ENCODE measurements around the gene NRBF2. TPM values are rescaled to one million over a fixed set of nuclear protein-coding genes. Genes with fewer than 3 reads are reported as not detected.
A peak's percentile ranks its signal among the peaks of the same experiment; 100 is the strongest.

Gene NRBF2
- total RNA-seq, 2 experiments from 2014 or later: 25.3 to 25.6 TPM

DNA sequence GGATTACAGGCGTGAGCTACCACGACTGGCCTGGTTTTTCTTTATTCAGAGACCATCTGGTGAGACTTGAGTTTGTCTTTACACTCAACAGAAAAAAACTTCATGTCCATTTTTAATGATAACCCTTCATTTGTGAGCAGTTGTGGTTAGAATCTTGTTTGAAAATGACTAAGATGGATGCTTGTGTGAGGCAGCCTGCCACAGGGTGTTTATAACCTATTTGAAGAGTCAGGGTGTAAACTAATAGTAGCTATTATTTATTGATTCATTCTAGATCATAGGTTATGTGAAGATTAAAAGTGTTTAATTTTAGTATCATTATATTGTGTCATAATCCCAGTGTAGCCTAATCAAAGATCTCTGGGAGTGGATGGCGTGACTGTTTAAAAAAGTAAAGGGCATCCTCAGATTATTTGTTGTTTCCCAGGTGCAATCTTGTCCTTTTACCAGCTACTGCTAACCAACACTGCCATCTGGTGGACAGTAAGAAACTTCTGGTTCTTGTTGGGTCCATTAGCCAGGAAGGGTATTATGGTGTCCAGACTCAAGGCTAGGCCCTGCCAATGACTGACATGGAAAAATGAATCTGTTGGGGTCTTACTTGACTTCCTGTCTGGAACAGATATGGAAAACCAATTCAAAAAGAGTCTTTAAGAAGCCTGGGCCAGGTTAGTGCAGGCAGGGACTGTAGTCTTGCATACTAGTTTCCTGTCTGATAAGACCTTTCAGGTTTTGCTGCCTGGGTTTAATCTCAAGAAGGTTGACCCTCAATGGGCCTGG lies 24.9 kb downstream of the NRBF2 start:
- DNase-seq (peak in 11 of 14 experiments; percentile 10 to 89 (median 36)), ATAC-seq (ENCODE audit: poor library complexity) (peak; percentile 75)
- Histone ChIP-seq H3K27me3 (ENCODE audit: control insufficient read depth in 1 of 2, insufficient read depth in 2 of 2, low read length in 2 of 2) (no peaks in the 10 kb centered on the region), H3K36me3 (ENCODE audit: insufficient read depth, low read length) (peaks cover 17% of the 10 kb centered on the region), H3K27ac (ENCODE audit: low read depth in 1 of 2, low read length in 2 of 2) (no peak overlapping the region), H3K9me3 (ENCODE audit: control insufficient read depth in 1 of 2, insufficient read depth in 1 of 2, low read length in 2 of 2) (no peaks in the 10 kb centered on the region), H3K4me1 (ENCODE audit: insufficient read depth, low read length) (no peaks in the 10 kb centered on the region), H3K4me3 (ENCODE audit: low read length) (no peak overlapping the region)
- intact Hi-C loops (cut with DNase I, micrococcal nuclease): loop anchor here (1.0 to 10.0 kb wide), 12 partner anchors 73 to 893 kb away; partner anchors contain the start of genes EGR2 (in 1 of the 2) and RTKN2 (in 1 of the 2)
- TF ChIP-seq, protein P1, sequence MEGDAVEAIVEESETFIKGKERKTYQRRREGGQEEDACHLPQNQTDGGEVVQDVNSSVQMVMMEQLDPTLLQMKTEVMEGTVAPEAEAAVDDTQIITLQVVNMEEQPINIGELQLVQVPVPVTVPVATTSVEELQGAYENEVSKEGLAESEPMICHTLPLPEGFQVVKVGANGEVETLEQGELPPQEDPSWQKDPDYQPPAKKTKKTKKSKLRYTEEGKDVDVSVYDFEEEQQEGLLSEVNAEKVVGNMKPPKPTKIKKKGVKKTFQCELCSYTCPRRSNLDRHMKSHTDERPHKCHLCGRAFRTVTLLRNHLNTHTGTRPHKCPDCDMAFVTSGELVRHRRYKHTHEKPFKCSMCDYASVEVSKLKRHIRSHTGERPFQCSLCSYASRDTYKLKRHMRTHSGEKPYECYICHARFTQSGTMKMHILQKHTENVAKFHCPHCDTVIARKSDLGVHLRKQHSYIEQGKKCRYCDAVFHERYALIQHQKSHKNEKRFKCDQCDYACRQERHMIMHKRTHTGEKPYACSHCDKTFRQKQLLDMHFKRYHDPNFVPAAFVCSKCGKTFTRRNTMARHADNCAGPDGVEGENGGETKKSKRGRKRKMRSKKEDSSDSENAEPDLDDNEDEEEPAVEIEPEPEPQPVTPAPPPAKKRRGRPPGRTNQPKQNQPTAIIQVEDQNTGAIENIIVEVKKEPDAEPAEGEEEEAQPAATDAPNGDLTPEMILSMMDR (IDR thresholded peaks at IDR 0.05): peak; percentile 94
- H3K4me1 Mint-ChIP-seq (ENCODE audit: low read depth): peaks cover 14% of the 10 kb centered on the region
- no peaks in the 10 kb centered on the region for H3K27me3 Mint-ChIP-seq
- CTCF ChIA-PET: interaction anchor here (0.6 to 3.3 kb wide), 17 partner anchors 7 to 720 kb away, joined by 3 to 17 read pairs (median 4); no protein-coding TSS in a partner anchor
- POLR2A ChIA-PET: interaction anchor here (0.7 to 1.8 kb wide), 4 partner anchors 9 to 562 kb away, joined by 3 to 15 read pairs (median 4); partner anchors contain the start of gene NRBF2
- peaks cover 28% of the 10 kb centered on the region for H3K36me3 Mint-ChIP-seq (ENCODE audit: low read depth)
- no peak overlapping the region for H3K4me3 Mint-ChIP-seq
- H3K9me3 Mint-ChIP-seq: no peaks in the 10 kb centered on the region
- H3K27ac Mint-ChIP-seq: no peak overlapping the region

DNA sequence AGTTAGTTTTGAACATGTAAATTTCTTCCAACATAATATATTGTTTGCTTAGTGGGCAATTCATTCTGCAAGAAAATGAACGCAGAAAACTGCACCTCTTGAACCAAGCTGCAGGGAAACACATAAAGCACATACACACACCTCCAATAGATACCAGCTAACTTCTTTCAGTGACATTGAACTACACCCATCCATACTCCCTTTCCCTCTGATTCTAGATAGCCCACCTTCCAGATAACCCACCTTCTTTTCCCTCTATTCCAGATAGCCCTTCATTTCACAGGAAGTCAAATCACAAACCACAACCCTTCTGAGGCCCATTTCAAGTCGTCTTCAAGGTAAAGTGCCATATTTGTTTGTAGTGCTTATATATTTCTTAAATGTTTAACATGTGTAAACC lies 28.5 kb downstream of the NRBF2 start:
- Mint-ChIP-seq H3K27ac (no peak overlapping the region), H3K27me3 (no peaks in the 10 kb centered on the region), H3K4me3 (no peak overlapping the region), H3K36me3 (ENCODE audit: low read depth) (peaks cover 16% of the 10 kb centered on the region), H3K4me1 (ENCODE audit: low read depth) (peaks cover 14% of the 10 kb centered on the region), H3K9me3 (no peaks in the 10 kb centered on the region)
- H3K36me3 ChIP-seq (ENCODE audit: insufficient read depth, low read length): peaks cover 12% of the 10 kb centered on the region
- H3K4me3 ChIP-seq (ENCODE audit: low read length): no peak overlapping the region
- no peaks in the 10 kb centered on the region for H3K9me3 ChIP-seq (ENCODE audit: control insufficient read depth in 1 of 2, insufficient read depth in 1 of 2, low read length in 2 of 2)
- H3K27ac ChIP-seq (ENCODE audit: low read depth in 1 of 2, low read length in 2 of 2): no peak overlapping the region
- DNase-seq (no peak), ATAC-seq (ENCODE audit: poor library complexity) (no peak)
- intact Hi-C loops (cut with DNase I, micrococcal nuclease): no loop called here
- H3K27me3 ChIP-seq (ENCODE audit: control insufficient read depth in 1 of 2, insufficient read depth in 2 of 2, low read length in 2 of 2): no peaks in the 10 kb centered on the region
- no peaks in the 10 kb centered on the region for H3K4me1 ChIP-seq (ENCODE audit: insufficient read depth, low read length)
- ChIA-PET POLR2A (no interaction called here), CTCF (interaction anchor here (1.0 to 1.4 kb wide), 3 partner anchors 12 to 724 kb away, joined by 3 to 5 read pairs (median 5); no protein-coding TSS in a partner anchor)
- TF ChIP-seq, protein P1 (IDR thresholded peaks at IDR 0.05): no peak

DNA sequence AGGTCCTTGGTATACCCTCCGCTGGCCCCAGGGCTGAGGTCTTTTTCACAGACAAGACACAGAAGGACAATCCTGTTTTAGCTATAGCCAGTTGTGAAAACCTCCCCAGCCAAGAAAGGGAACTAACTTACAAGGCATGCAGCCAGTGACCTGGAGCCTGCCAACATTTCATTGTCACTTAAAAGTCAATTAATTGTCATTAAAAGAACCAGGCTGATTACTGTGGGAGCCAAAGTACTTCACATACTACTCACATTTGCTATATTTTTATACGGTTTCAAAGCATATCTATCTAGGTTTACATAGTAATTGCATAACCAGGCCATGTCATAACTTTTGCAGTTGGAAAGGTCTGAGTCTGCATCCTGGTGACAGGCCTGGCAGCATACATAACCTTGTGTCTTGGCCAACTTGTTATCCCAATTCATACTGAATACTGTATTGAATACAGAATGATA lies 31.1 kb downstream of the NRBF2 start:
- H3K4me3 Mint-ChIP-seq: no peak overlapping the region
- H3K36me3 Mint-ChIP-seq (ENCODE audit: low read depth): peaks cover 36% of the 10 kb centered on the region
- Histone ChIP-seq H3K27ac (ENCODE audit: low read depth in 1 of 2, low read length in 2 of 2) (no peak overlapping the region), H3K4me3 (ENCODE audit: low read length) (no peak overlapping the region), H3K36me3 (ENCODE audit: insufficient read depth, low read length) (peaks cover 26% of the 10 kb centered on the region), H3K27me3 (ENCODE audit: control insufficient read depth in 1 of 2, insufficient read depth in 2 of 2, low read length in 2 of 2) (no peaks in the 10 kb centered on the region), H3K9me3 (ENCODE audit: control insufficient read depth in 1 of 2, insufficient read depth in 1 of 2, low read length in 2 of 2) (no peaks in the 10 kb centered on the region), H3K4me1 (ENCODE audit: insufficient read depth, low read length) (no peaks in the 10 kb centered on the region)
- ATAC-seq (ENCODE audit: poor library complexity) (no peak), DNase-seq (no peak)
- H3K4me1 Mint-ChIP-seq (ENCODE audit: low read depth): peaks cover 10% of the 10 kb centered on the region
- TF ChIP-seq, protein P1 (IDR thresholded peaks at IDR 0.05): no peak
- POLR2A ChIA-PET: interaction anchor here (0.5 kb wide), 1 partner anchor 1024 kb away, joined by 3 read pairs; no protein-coding TSS in a partner anchor
- CTCF ChIA-PET: interaction anchor here (1.1 to 2.0 kb wide), 2 partner anchors 31 to 556 kb away, joined by 3 to 5 read pairs; no protein-coding TSS in a partner anchor
- H3K27me3 Mint-ChIP-seq: no peaks in the 10 kb centered on the region
- no peak overlapping the region for H3K27ac Mint-ChIP-seq
- intact Hi-C loops (cut with DNase I, micrococcal nuclease): no loop called here
- no peaks in the 10 kb centered on the region for H3K9me3 Mint-ChIP-seq
